OCI-LY7 (cell line): ENCODE results near the gene PIGQ. TPM values are rescaled to one million over a fixed set of nuclear protein-coding genes. Genes with fewer than 3 reads are reported as not detected.

Experiments used
- BruUV-seq: library from RNA; stranded (reverse); fragments of 400-500 nt; replicated peaks from 2 replicates; lab custom pipeline; 2021; lab: Mats Ljungman, UMichigan
- CTCF ChIA-PET: fragments of 300-600 bp; sonication (Branson Sonifier 250); formaldehyde crosslinking; loops from one replicate; lab custom pipeline; 2022; ENCODE audit warnings: antibody characterized with exemption; ENCODE audit not compliant: unreplicated experiment; lab: Charles Lee
- POLR2A ChIA-PET: fragments of 300-600 bp; sonication (Branson Sonifier 250); formaldehyde crosslinking; loops from one replicate; lab custom pipeline; 2022; ENCODE audit warnings: antibody characterized with exemption; lab: Charles Lee
- DNase-seq: peaks from one replicate; pipeline ENCODE4 v3.0.0-alpha.2; 2015; ENCODE audit warnings: low spot score
- H2AFZ ChIP-seq: fragments of 200-600 bp; sonication (generic), shearing (Covaris generic); 2 replicates; pipeline ENCODE4 v1.6.1; 2014; ENCODE audit warnings: mild to moderate bottlenecking, antibody characterized with exemption, low read length, moderate library complexity
- H3K27ac ChIP-seq: fragments of 200-600 bp; sonication (generic); 2 replicates; pipeline ENCODE4 v1.5.1; 2014; ENCODE audit warnings: mixed run types, low read depth, mild to moderate bottlenecking, moderate library complexity, low read length, inconsistent platforms; ENCODE audit not compliant: poor library complexity, severe bottlenecking
- H3K36me3 ChIP-seq: fragments of 200-600 bp; sonication (generic); 2 replicates; pipeline ENCODE4 v1.6.1; 2014; ENCODE audit warnings: mild to moderate bottlenecking, antibody characterized with exemption, low read length, moderate library complexity, mixed read lengths; ENCODE audit not compliant: insufficient read depth
- H3K4me1 ChIP-seq: fragments of 200-600 bp; sonication (generic); 2 replicates; pipeline ENCODE4 v1.5.1; 2014; ENCODE audit warnings: mild to moderate bottlenecking, low read length; ENCODE audit not compliant: insufficient read depth, poor library complexity, severe bottlenecking
- H3K4me2 ChIP-seq: fragments of 200-600 bp; sonication (generic); 2 replicates; pipeline ENCODE4 v1.6.1; 2014; ENCODE audit warnings: mild to moderate bottlenecking, low read length
- H3K4me3 ChIP-seq: fragments of 200-600 bp; sonication (generic); 2 replicates; pipeline ENCODE4 v1.5.1; 2014; ENCODE audit warnings: mild to moderate bottlenecking, low read depth, low read length; ENCODE audit not compliant: poor library complexity, severe bottlenecking
- H3K79me2 ChIP-seq: fragments of 200-600 bp; sonication (generic); 2 replicates; pipeline ENCODE4 v1.6.1; 2016; ENCODE audit warnings: low read depth, mild to moderate bottlenecking, low read length, moderate library complexity, mixed read lengths; ENCODE audit not compliant: insufficient read depth
- H3K9me2 ChIP-seq: fragments of 200-600 bp; sonication (generic); 2 replicates; pipeline ENCODE4 v1.6.1; 2016; ENCODE audit warnings: mild to moderate bottlenecking, low read length, mixed read lengths; ENCODE audit not compliant: insufficient read depth
- H3K9me3 ChIP-seq: fragments of 200-600 bp; sonication (generic); 2 replicates; pipeline ENCODE4 v1.6.1; 2014; ENCODE audit warnings: mild to moderate bottlenecking, mixed run types, low read length, mixed read lengths
- H4K20me1 ChIP-seq: fragments of 200-600 bp; sonication (generic); 2 replicates; pipeline ENCODE4 v1.6.1; 2014; ENCODE audit warnings: mild to moderate bottlenecking, antibody characterized with exemption, low read length, moderate library complexity, mixed read lengths; ENCODE audit not compliant: insufficient read depth
- CTCF ChIP-seq: fragments of 200-600 bp; sonication (generic); conservative IDR thresholded peaks from 2 replicates; pipeline ENCODE4 v1.5.1; 2014; ENCODE audit warnings: mild to moderate bottlenecking, antibody characterized with exemption, low read length, moderate library complexity, mixed read lengths
- EZH2phosphoT487 ChIP-seq: fragments of 200-600 bp; sonication (generic); IDR thresholded peaks from 2 replicates; pipeline ENCODE4 v1.6.1; 2018; ENCODE audit warnings: low read depth, borderline replicate concordance, mild to moderate bottlenecking, mixed run types, antibody characterized with exemption, low read length, moderate library complexity, mixed read lengths
- intact Hi-C: fragments of 100-400 bp; cut with micrococcal nuclease; formaldehyde crosslinking; loops from one replicate; pipeline ENCODE4 v1.10.0; 2022; ENCODE audit not compliant: unreplicated experiment
- total RNA-seq, 2 experiments: library from RNA; depleted of rRNA in 1 of 2; stranded (reverse); fragments of >200 nt in 1 of 2; shearing (Covaris generic) in 1 of 2; gene quantifications; 2 replicates each; pipeline ENCODE4 v1.2.3, GENCODE V29; 2014 to 2022

PIGQ gene
- total RNA-seq, 2 experiments from 2014 or later, result 39.0 to 54.2 TPM

- Histone ChIP-seq H3K9me3 (no peaks in the 10 kb centered on the region), H3K4me3 (no peak overlapping the region), H4K20me1 (no peaks in the 10 kb centered on the region), H3K27ac (no peak overlapping the region), H3K9me2 (no peaks in the 10 kb centered on the region), H3K4me1 (no peaks in the 10 kb centered on the region), H3K79me2 (no peaks in the 10 kb centered on the region), H3K4me2 (no peak overlapping the region), H2AFZ (no peak overlapping the region), H3K36me3 (peaks cover 3% of the 10 kb centered on the region)
- intact Hi-C loops, result no loop called here
- no TSS peak for BruUV-seq
- TF ChIP-seq EZH2phosphoT487, result no peak
- ChIA-PET POLR2A (no interaction called here), CTCF (no interaction called here)
- DNase-seq, result no peak
These were observed 14.0 kb upstream of the PIGQ start for GRCh38 chr16:555528-556473.

GRCh38 chr16:556474-557173 lies 13.1 kb upstream of the PIGQ start:
- POLR2A ChIA-PET, result no interaction called here
- TF ChIP-seq EZH2phosphoT487, result no peak
- TF ChIP-seq CTCF, result no peak
- Histone ChIP-seq H3K36me3 (peaks cover 3% of the 10 kb centered on the region; the same call in 1 of the 2 replicates), H3K9me3 (no peaks in the 10 kb centered on the region), H4K20me1 (no peaks in the 10 kb centered on the region), H3K4me3 (no peak overlapping the region), H3K4me2 (no peak overlapping the region), H3K9me2 (no peaks in the 10 kb centered on the region), H2AFZ (no peak overlapping the region), H3K4me1 (no peaks in the 10 kb centered on the region), H3K79me2 (no peaks in the 10 kb centered on the region), H3K27ac (no peak overlapping the region)
- CTCF ChIA-PET, result no interaction called here
- intact Hi-C loops, result no loop called here
- no peak for DNase-seq
- no TSS peak for BruUV-seq

- H3K36me3 ChIP-seq, result no peaks in the 10 kb centered on the region
- H3K4me3 ChIP-seq, result no peak overlapping the region
- no peak overlapping the region for H2AFZ ChIP-seq
- no peaks in the 10 kb centered on the region for H3K4me1 ChIP-seq
- no peak overlapping the region for H3K4me2 ChIP-seq
- DNase-seq, result no peak
- intact Hi-C loops, result no loop called here
- no peaks in the 10 kb centered on the region for H3K79me2 ChIP-seq
- ChIA-PET POLR2A (no interaction called here), CTCF (no interaction called here)
- H3K9me3 ChIP-seq, result no peaks in the 10 kb centered on the region
- BruUV-seq, result no TSS peak
- H4K20me1 ChIP-seq, result no peaks in the 10 kb centered on the region
- H3K27ac ChIP-seq, result no peak overlapping the region
- H3K9me2 ChIP-seq, result no peaks in the 10 kb centered on the region
- no peak for TF ChIP-seq CTCF
- no peak for TF ChIP-seq EZH2phosphoT487
These were observed 12.1 kb upstream of the PIGQ start for GRCh38 chr16:557463-558297.
